Naive B cell (primary cell): Measurements from ENCODE around the gene PSMD8. TPM values are rescaled to one million over a fixed set of nuclear protein-coding genes. Genes with fewer than 3 reads are reported as not detected.
A peak's percentile ranks its signal among the peaks of the same experiment; 100 is the strongest.
"Not testable (repeated sequence)": the region's sequence is repeated elsewhere in the genome, so short reads cannot be mapped to it uniquely, and the experiment has no call there.

Experiments
- ATAC-seq, 2 donors: fragments of 150-1000 bp; cut with Tn5 transposase; 2 replicates each; pipeline ENCODE4 v1.10.0; 2021; ENCODE audit warnings: low read depth in 2 of 2, mild to moderate bottlenecking in 2 of 2, moderate library complexity in 2 of 2
- DNase-seq: peaks from one replicate; pipeline ENCODE4 v3.0.0; 2022
- H3K27ac Mint-ChIP-seq, 6 donors: one replicate each; pipeline ENCODE4 v1.8.0; 2020 to 2022; ENCODE audit warnings: mild to moderate bottlenecking in 6 of 6, mixed read lengths in 6 of 6, moderate library complexity in 5 of 6, inconsistent platforms in 2 of 6
- H3K27me3 Mint-ChIP-seq, 3 donors: one replicate each; pipeline ENCODE4 v1.8.0; 2021 to 2022; ENCODE audit warnings: mixed read lengths in 3 of 3, mild to moderate bottlenecking in 1 of 3
- H3K36me3 Mint-ChIP-seq, 2 donors: one replicate each; pipeline ENCODE4 v1.8.0; 2020 to 2022; ENCODE audit warnings: mixed read lengths in 2 of 2, inconsistent platforms in 1 of 2, mild to moderate bottlenecking in 1 of 2
- H3K4me1 Mint-ChIP-seq, 3 donors: one replicate each; pipeline ENCODE4 v1.8.0; 2020 to 2022; ENCODE audit warnings: mixed read lengths in 3 of 3, inconsistent platforms in 1 of 3, mild to moderate bottlenecking in 1 of 3, moderate library complexity in 1 of 3
- H3K4me3 Mint-ChIP-seq, 8 donors: one replicate each; pipeline ENCODE4 v1.8.0; 2020 to 2022; ENCODE audit warnings: mild to moderate bottlenecking in 8 of 8, mixed read lengths in 8 of 8, moderate library complexity in 8 of 8, inconsistent platforms in 2 of 8
- H3K9me3 Mint-ChIP-seq, 7 donors: one replicate each; pipeline ENCODE4 v1.8.0; 2020 to 2022; ENCODE audit warnings: mixed read lengths in 7 of 7, mild to moderate bottlenecking in 5 of 7, inconsistent platforms in 2 of 7, moderate library complexity in 1 of 7
- polyA plus RNA-seq, 6 donors: library from polyadenylated mRNA; unstranded; fragments of 300-500 nt; fragmentation: Illumina TruSeq; gene quantifications; one replicate each; pipeline ENCODE4 v1.2.3, GENCODE V29; 2021; ENCODE audit warnings: low read depth in 6 of 6

The PSMD8 gene
- polyA plus RNA-seq, 6 donors from 2014 or later, result 150 to 193 (median 155) TPM

GRCh38 chr19:38412491-38412890, 38.1 kb downstream of the PSMD8 start:
- peaks cover 0 to 8% of the 10 kb centered on the region in 2 donors for H3K36me3 Mint-ChIP-seq
- H3K27ac Mint-ChIP-seq, result no peak overlapping the region
- no peak overlapping the region for H3K4me3 Mint-ChIP-seq
- H3K9me3 Mint-ChIP-seq, result no peaks in the 10 kb centered on the region
- H3K27me3 Mint-ChIP-seq, result no peaks in the 10 kb centered on the region
- no peak for ATAC-seq
- peaks cover 10 to 13% (median 10%) of the 10 kb centered on the region in 3 donors for H3K4me1 Mint-ChIP-seq
- no peak for DNase-seq

GRCh38 chr19:38412961-38413360, 38.6 kb downstream of the PSMD8 start:
- Mint-ChIP-seq H3K4me3 (no peak overlapping the region), H3K27me3 (no peaks in the 10 kb centered on the region), H3K9me3 (no peaks in the 10 kb centered on the region), H3K36me3 (peaks cover 0 to 8% of the 10 kb centered on the region in 2 donors), H3K4me1 (peaks cover 14 to 18% (median 15%) of the 10 kb centered on the region in 3 donors), H3K27ac (no peak overlapping the region)
- ATAC-seq, result no peak
- no peak for DNase-seq

GRCh38 chr19:38413416-38413815, 39.0 kb downstream of the PSMD8 start:
- H3K36me3 Mint-ChIP-seq, result peaks cover 0 to 5% of the 10 kb centered on the region in 2 donors
- H3K27ac Mint-ChIP-seq, result no peak overlapping the region
- ATAC-seq, result no peak
- H3K4me1 Mint-ChIP-seq, result peaks cover 19 to 21% (median 20%) of the 10 kb centered on the region in 3 donors
- no peaks in the 10 kb centered on the region for H3K27me3 Mint-ChIP-seq
- H3K9me3 Mint-ChIP-seq, result no peaks in the 10 kb centered on the region
- H3K4me3 Mint-ChIP-seq, result no peak overlapping the region
- DNase-seq, result no peak

- ATAC-seq, result no peak
- H3K36me3 Mint-ChIP-seq, result no peaks in the 10 kb centered on the region
- H3K4me1 Mint-ChIP-seq, result peaks cover 24 to 27% (median 25%) of the 10 kb centered on the region in 3 donors
- DNase-seq, result no peak
- H3K27me3 Mint-ChIP-seq, result no peaks in the 10 kb centered on the region
- peak overlapping the region; percentile 71 to 98 (median 93) for H3K27ac Mint-ChIP-seq
- no peaks in the 10 kb centered on the region for H3K9me3 Mint-ChIP-seq
- H3K4me3 Mint-ChIP-seq, result peak overlapping the region; percentile 79 to 94 (median 90)
Measured at GRCh38 chr19:38417146-38417543, 42.8 kb downstream of the PSMD8 start.

GRCh38 chr19:38417544-38418506, 43.5 kb downstream of the PSMD8 start:
- Mint-ChIP-seq H3K27me3 (no peaks in the 10 kb centered on the region), H3K4me1 (peaks cover 24 to 27% (median 25%) of the 10 kb centered on the region in 3 donors), H3K9me3 (no peaks in the 10 kb centered on the region), H3K27ac (peak overlapping the region; percentile 71 to 98 (median 93)), H3K36me3 (no peaks in the 10 kb centered on the region), H3K4me3 (peak overlapping the region; percentile 79 to 94 (median 90))
- peak; percentile 50 for DNase-seq
- ATAC-seq, result peak; percentile 85 to 88

GRCh38 chr19:38420935-38421334, 46.6 kb downstream of the PSMD8 start:
- H3K36me3 Mint-ChIP-seq, result no peaks in the 10 kb centered on the region
- no peaks in the 10 kb centered on the region for H3K27me3 Mint-ChIP-seq
- H3K4me1 Mint-ChIP-seq, result peaks cover 30 to 37% (median 31%) of the 10 kb centered on the region in 3 donors
- H3K9me3 Mint-ChIP-seq, result no peaks in the 10 kb centered on the region
- no peak for ATAC-seq
- no peak for DNase-seq
- no peak overlapping the region for H3K27ac Mint-ChIP-seq
- no peak overlapping the region for H3K4me3 Mint-ChIP-seq

GRCh38 chr19:38421856-38422255, 47.5 kb downstream of the PSMD8 start:
- no peaks in the 10 kb centered on the region for H3K27me3 Mint-ChIP-seq
- no peaks in the 10 kb centered on the region for H3K36me3 Mint-ChIP-seq
- H3K9me3 Mint-ChIP-seq, result no peaks in the 10 kb centered on the region
- H3K27ac Mint-ChIP-seq, result no peak overlapping the region
- peaks cover 31 to 39% (median 35%) of the 10 kb centered on the region in 3 donors for H3K4me1 Mint-ChIP-seq
- ATAC-seq, result no peak
- H3K4me3 Mint-ChIP-seq, result no peak overlapping the region
- DNase-seq, result no peak

- Mint-ChIP-seq H3K27me3 (no peaks in the 10 kb centered on the region), H3K4me1 (peaks cover 26 to 35% (median 33%) of the 10 kb centered on the region in 3 donors), H3K4me3 (no peak overlapping the region), H3K27ac (no peak overlapping the region), H3K36me3 (no peaks in the 10 kb centered on the region), H3K9me3 (no peaks in the 10 kb centered on the region)
- ATAC-seq (no peak), DNase-seq (no peak)
Measured at GRCh38 chr19:38422438-38422837, 48.1 kb downstream of the PSMD8 start.

GRCh38 chr19:38424272-38424671, 49.9 kb downstream of the PSMD8 start:
- no peak overlapping the region for H3K4me3 Mint-ChIP-seq
- no peak for DNase-seq
- H3K27me3 Mint-ChIP-seq, result peaks cover 0 to 4% (median 0%) of the 10 kb centered on the region in 3 donors
- peaks cover 14 to 24% (median 16%) of the 10 kb centered on the region in 3 donors for H3K4me1 Mint-ChIP-seq
- peak overlapping the region in 2 of 6 donors; percentile 44 to 72 for H3K27ac Mint-ChIP-seq
- H3K9me3 Mint-ChIP-seq, result no peaks in the 10 kb centered on the region
- no peaks in the 10 kb centered on the region for H3K36me3 Mint-ChIP-seq
- no peak for ATAC-seq

- no peaks in the 10 kb centered on the region for H3K36me3 Mint-ChIP-seq
- peak overlapping the region in 4 of 8 donors; percentile 20 to 68 (median 52) for H3K4me3 Mint-ChIP-seq
- no peak for ATAC-seq
- no peak for DNase-seq
- peaks cover 0 to 8% (median 0%) of the 10 kb centered on the region in 3 donors for H3K27me3 Mint-ChIP-seq
- peak overlapping the region in 4 of 6 donors; percentile 49 to 78 (median 57) for H3K27ac Mint-ChIP-seq
- H3K4me1 Mint-ChIP-seq, result peaks cover 14 to 24% (median 16%) of the 10 kb centered on the region in 3 donors
- no peaks in the 10 kb centered on the region for H3K9me3 Mint-ChIP-seq
Measured at GRCh38 chr19:38425222-38425809, 50.9 kb downstream of the PSMD8 start.

GRCh38 chr19:38425810-38426466, 51.6 kb downstream of the PSMD8 start, which contains the start of gene RASGRP4:
TSS of gene RASGRP4 (minus strand) at chr19:38426219. CDS start at chr19:38426091, 128 bp downstream.
- ATAC-seq (peak; percentile 92 to 93), DNase-seq (peak; percentile 59)
- peaks cover 0 to 8% (median 6%) of the 10 kb centered on the region in 3 donors for H3K27me3 Mint-ChIP-seq
- H3K4me1 Mint-ChIP-seq, result peaks cover 14 to 24% (median 16%) of the 10 kb centered on the region in 3 donors
- H3K9me3 Mint-ChIP-seq, result no peaks in the 10 kb centered on the region
- H3K4me3 Mint-ChIP-seq, result peak within 1 kb of the TSS; percentile 48 to 92 (median 76)
- no peaks in the 10 kb centered on the region for H3K36me3 Mint-ChIP-seq
- H3K27ac Mint-ChIP-seq, result peak within 1 kb of the TSS in 5 of 6 donors; percentile 63 to 82 (median 81)

GRCh38 chr19:38427035-38427677, 52.8 kb downstream of the PSMD8 start:
- H3K36me3 Mint-ChIP-seq, H3K27me3 Mint-ChIP-seq, H3K9me3 Mint-ChIP-seq, DNase-seq: not testable (repeated sequence)
- H3K27ac Mint-ChIP-seq, result peak overlapping the region in 4 of 6 donors; percentile 24 to 81 (median 65)
- H3K4me3 Mint-ChIP-seq, result peak overlapping the region in 1 of 8 donors; percentile 62
- peaks cover 14 to 24% (median 16%) of the 10 kb centered on the region in 3 donors for H3K4me1 Mint-ChIP-seq
- ATAC-seq, result peak; percentile 34 to 51
